Measurements from ENCODE around the gene LILRA1. TPM values are rescaled to one million over a fixed set of nuclear protein-coding genes. Genes with fewer than 3 reads are reported as not detected.

LILRA1 gene
- total and polyA plus RNA-seq, 9 of the 15 experiments (the other 6 are each of a cell fraction or from before 2014, with no cell fraction given): not detected

GRCh38 chr19:54561840-54562239 lies 31.6 kb upstream of the LILRA1 start (continued):
- TF ChIP-seq RCOR1 (IDR thresholded peaks at IDR 0.05; ENCODE audit: borderline replicate concordance in 1 of 2, low read depth in 2 of 2, low read length in 2 of 2) (0 out of 4 replicates have a peak, but pooled peaks of 1 of the 2 experiments have one; percentile 29), TEAD4 (IDR thresholded peaks at IDR 0.05; ENCODE audit: low read length) (peak; percentile 53; the same call in 1 of the 2 replicates), TEAD4 (CRISPR knock-in tag; IDR thresholded peaks at IDR 0.05; ENCODE audit: borderline replicate concordance) (no peak), ZKSCAN8 (CRISPR knock-in tag; IDR thresholded peaks at IDR 0.05) (0 out of 2 replicates have a peak, but pooled peaks have one; percentile 45), SMAD2 (IDR thresholded peaks at IDR 0.05; ENCODE audit: low read depth, low read length) (no peak), PYGO2 (tag; IDR thresholded peaks at IDR 0.05) (peak; percentile 71), KAT8 (IDR thresholded peaks at IDR 0.05; ENCODE audit: low read depth) (peak; percentile 73; the same call in 1 of the 2 replicates), PTBP1 (IDR thresholded peaks at IDR 0.05; ENCODE audit: low read depth, low read length) (no peak), HDGF (IDR thresholded peaks at IDR 0.05) (no peak), CTBP1 (IDR thresholded peaks at IDR 0.05; ENCODE audit: borderline replicate concordance) (peak; percentile 31; the same call in 1 of the 2 replicates), KLF6 (CRISPR knock-in tag; IDR thresholded peaks at IDR 0.05; ENCODE audit: borderline replicate concordance) (0 out of 2 replicates have a peak, but pooled peaks have one; percentile 37), ZBTB11 (CRISPR knock-in tag; IDR thresholded peaks at IDR 0.05) (peak in 1 of 3 experiments; percentile 46; a peak in 2 of 6 replicates)
- TF ChIP-seq, protein P1, sequence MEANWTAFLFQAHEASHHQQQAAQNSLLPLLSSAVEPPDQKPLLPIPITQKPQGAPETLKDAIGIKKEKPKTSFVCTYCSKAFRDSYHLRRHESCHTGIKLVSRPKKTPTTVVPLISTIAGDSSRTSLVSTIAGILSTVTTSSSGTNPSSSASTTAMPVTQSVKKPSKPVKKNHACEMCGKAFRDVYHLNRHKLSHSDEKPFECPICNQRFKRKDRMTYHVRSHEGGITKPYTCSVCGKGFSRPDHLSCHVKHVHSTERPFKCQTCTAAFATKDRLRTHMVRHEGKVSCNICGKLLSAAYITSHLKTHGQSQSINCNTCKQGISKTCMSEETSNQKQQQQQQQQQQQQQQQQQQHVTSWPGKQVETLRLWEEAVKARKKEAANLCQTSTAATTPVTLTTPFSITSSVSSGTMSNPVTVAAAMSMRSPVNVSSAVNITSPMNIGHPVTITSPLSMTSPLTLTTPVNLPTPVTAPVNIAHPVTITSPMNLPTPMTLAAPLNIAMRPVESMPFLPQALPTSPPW (CRISPR knock-in tag; IDR thresholded peaks at IDR 0.05): peak; percentile 22; the same call in 1 of the 2 replicates
- TF ChIP-seq, protein P2, sequence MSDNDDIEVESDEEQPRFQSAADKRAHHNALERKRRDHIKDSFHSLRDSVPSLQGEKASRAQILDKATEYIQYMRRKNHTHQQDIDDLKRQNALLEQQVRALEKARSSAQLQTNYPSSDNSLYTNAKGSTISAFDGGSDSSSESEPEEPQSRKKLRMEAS (CRISPR knock-in tag; IDR thresholded peaks at IDR 0.05): no peak
- TF ChIP-seq, protein P3, sequence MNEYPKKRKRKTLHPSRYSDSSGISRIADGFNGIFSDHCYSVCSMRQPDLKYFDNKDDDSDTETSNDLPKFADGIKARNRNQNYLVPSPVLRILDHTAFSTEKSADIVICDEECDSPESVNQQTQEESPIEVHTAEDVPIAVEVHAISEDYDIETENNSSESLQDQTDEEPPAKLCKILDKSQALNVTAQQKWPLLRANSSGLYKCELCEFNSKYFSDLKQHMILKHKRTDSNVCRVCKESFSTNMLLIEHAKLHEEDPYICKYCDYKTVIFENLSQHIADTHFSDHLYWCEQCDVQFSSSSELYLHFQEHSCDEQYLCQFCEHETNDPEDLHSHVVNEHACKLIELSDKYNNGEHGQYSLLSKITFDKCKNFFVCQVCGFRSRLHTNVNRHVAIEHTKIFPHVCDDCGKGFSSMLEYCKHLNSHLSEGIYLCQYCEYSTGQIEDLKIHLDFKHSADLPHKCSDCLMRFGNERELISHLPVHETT (CRISPR knock-in tag; conservative IDR thresholded peaks at IDR 0.05 in 1 of 2, IDR thresholded peaks at IDR 0.05 in 1 of 2): peak in 1 of 2 experiments; percentile 57; a peak in 1 of 4 replicates
- TF ChIP-seq, protein P4, sequence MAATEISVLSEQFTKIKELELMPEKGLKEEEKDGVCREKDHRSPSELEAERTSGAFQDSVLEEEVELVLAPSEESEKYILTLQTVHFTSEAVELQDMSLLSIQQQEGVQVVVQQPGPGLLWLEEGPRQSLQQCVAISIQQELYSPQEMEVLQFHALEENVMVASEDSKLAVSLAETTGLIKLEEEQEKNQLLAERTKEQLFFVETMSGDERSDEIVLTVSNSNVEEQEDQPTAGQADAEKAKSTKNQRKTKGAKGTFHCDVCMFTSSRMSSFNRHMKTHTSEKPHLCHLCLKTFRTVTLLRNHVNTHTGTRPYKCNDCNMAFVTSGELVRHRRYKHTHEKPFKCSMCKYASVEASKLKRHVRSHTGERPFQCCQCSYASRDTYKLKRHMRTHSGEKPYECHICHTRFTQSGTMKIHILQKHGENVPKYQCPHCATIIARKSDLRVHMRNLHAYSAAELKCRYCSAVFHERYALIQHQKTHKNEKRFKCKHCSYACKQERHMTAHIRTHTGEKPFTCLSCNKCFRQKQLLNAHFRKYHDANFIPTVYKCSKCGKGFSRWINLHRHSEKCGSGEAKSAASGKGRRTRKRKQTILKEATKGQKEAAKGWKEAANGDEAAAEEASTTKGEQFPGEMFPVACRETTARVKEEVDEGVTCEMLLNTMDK (IDR thresholded peaks at IDR 0.05; ENCODE audit: borderline replicate concordance, insufficient read depth, low read depth, low read length, poor library complexity, severe bottlenecking): no peak

Data from K562 (cell line).